Endodermal cell (in vitro differentiated cells): ENCODE results near the gene TJAP1. TPM values are rescaled to one million over a fixed set of nuclear protein-coding genes. Genes with fewer than 3 reads are reported as not detected.

Experiments
- DNase-seq: peaks from one replicate; pipeline ENCODE4 v3.0.0-alpha.2; 2017
- H3K27ac ChIP-seq: 2 replicates; pipeline ENCODE4 v1.5.1; 2013; ENCODE audit warnings: mild to moderate bottlenecking, low read depth, low read length, moderate library complexity
- H3K27me3 ChIP-seq: 2 replicates; pipeline ENCODE4 v1.6.1; 2013; ENCODE audit warnings: mild to moderate bottlenecking, low read length, moderate library complexity; ENCODE audit not compliant: insufficient read depth, control insufficient read depth, poor library complexity, severe bottlenecking
- H3K36me3 ChIP-seq: 2 replicates; pipeline ENCODE4 v1.7.0; 2013; ENCODE audit warnings: mild to moderate bottlenecking, low read length, moderate library complexity; ENCODE audit not compliant: control insufficient read depth, insufficient read depth
- H3K4me1 ChIP-seq: one replicate; pipeline ENCODE4 v1.7.0; 2013; ENCODE audit warnings: low read length; ENCODE audit not compliant: control insufficient read depth, insufficient read depth
- H3K4me3 ChIP-seq: 2 replicates; pipeline ENCODE4 v1.5.1; 2013; ENCODE audit warnings: mild to moderate bottlenecking, low read length, moderate library complexity
- H3K9ac ChIP-seq: 2 replicates; pipeline ENCODE4 v1.6.1; 2013; ENCODE audit warnings: mild to moderate bottlenecking, low read length, moderate library complexity; ENCODE audit not compliant: poor library complexity, severe bottlenecking; ENCODE audit errors: extremely low read depth
- H3K9me3 ChIP-seq: 2 replicates; pipeline ENCODE4 v1.6.1; 2013; ENCODE audit warnings: mild to moderate bottlenecking, low read length, moderate library complexity; ENCODE audit not compliant: control insufficient read depth
- H3K27ac Mint-ChIP-seq: 2 replicates; pipeline ENCODE4 v1.8.0; 2020; ENCODE audit warnings: mixed read lengths
- H3K27me3 Mint-ChIP-seq: 2 replicates; pipeline ENCODE4 v1.8.0; 2021; ENCODE audit warnings: mild to moderate bottlenecking, mixed read lengths; ENCODE audit not compliant: insufficient read depth
- H3K36me3 Mint-ChIP-seq: 2 replicates; pipeline ENCODE4 v1.8.0; 2020; ENCODE audit warnings: low read depth, mixed read lengths
- H3K4me1 Mint-ChIP-seq: 2 replicates; pipeline ENCODE4 v1.8.0; 2020; ENCODE audit warnings: mixed read lengths
- H3K4me3 Mint-ChIP-seq: 2 replicates; pipeline ENCODE4 v1.8.0; 2020; ENCODE audit warnings: mild to moderate bottlenecking, moderate library complexity, mixed read lengths
- H3K9me3 Mint-ChIP-seq: 2 replicates; pipeline ENCODE4 v1.8.0; 2020; ENCODE audit warnings: mild to moderate bottlenecking, mixed read lengths
- WGBS, 2 experiments: methylation state at CpG; one replicate each; pipeline versions ENCODE4 v1.1.5 to v1.1.7; 2013; ENCODE audit warnings: missing lambda C conversion rate in 2 of 2, mixed read lengths in 1 of 2; ENCODE audit not compliant: insufficient coverage in 1 of 2, insufficient read length in 1 of 2; 5-methylcytosine and 5-hydroxymethylcytosine counted together
- total RNA-seq, 2 donors: library from RNA; stranded (reverse); fragmentation: NEBNext Ultra II Directional in 1 of 2; extraction: Animal tissue kit (Norgen Biotek cat#: 25700) in 1 of 2; gene quantifications; 2 replicates in 1 of 2; 3 replicates in 1 of 2; pipeline ENCODE4 v1.2.1, GENCODE V29; 2021
- TF ChIP-seq, protein P1 (sequence below): fragments of 200-600 bp; sonication (generic); conservative IDR thresholded peaks from 2 replicates; pipeline ENCODE4 v1.5.0; 2021; ENCODE audit warnings: antibody characterized with exemption, mild to moderate bottlenecking

Gene TJAP1
- total RNA-seq, 2 donors from 2014 or later = 44.3 to 50.2 TPM

DNA sequence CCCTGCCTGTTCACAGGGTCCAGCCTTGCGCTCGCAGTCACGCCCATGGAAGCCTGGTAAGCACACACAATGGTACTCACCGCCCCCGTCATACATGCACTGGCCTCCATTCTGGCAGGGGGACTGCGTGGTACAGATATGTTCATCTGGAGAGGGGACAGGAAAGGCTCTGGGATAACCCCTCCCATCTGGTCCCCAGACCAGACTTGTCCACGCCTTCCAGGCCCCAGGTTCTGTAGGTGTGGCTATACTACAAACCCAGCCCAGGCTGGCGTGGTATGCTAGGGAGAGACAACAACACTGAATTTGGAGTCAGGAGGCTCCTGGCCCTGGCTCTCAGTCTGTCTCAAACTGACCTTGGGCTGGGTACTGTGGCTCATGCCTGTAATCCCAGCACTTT, 25.4 kb upstream of the TJAP1 start:
- Histone ChIP-seq H3K4me1 (no peaks in the 10 kb centered on the region), H3K27ac (no peak overlapping the region), H3K36me3 (peaks cover 17% of the 10 kb centered on the region), H3K4me3 (no peak overlapping the region), H3K27me3 (peaks cover 22% of the 10 kb centered on the region), H3K9me3 (no peaks in the 10 kb centered on the region), H3K9ac (no peak overlapping the region)
- peaks cover 18% of the 10 kb centered on the region for H3K36me3 Mint-ChIP-seq
- whole genome bisulfite sequencing, 2 experiments = 94 to 100% methylated on average over 8 of the region's 8 CpGs
- H3K9me3 Mint-ChIP-seq = no peaks in the 10 kb centered on the region
- H3K27me3 Mint-ChIP-seq = peaks cover 27% of the 10 kb centered on the region
- H3K27ac Mint-ChIP-seq = no peak overlapping the region
- H3K4me1 Mint-ChIP-seq = peaks cover 6% of the 10 kb centered on the region
- TF ChIP-seq, protein P1, sequence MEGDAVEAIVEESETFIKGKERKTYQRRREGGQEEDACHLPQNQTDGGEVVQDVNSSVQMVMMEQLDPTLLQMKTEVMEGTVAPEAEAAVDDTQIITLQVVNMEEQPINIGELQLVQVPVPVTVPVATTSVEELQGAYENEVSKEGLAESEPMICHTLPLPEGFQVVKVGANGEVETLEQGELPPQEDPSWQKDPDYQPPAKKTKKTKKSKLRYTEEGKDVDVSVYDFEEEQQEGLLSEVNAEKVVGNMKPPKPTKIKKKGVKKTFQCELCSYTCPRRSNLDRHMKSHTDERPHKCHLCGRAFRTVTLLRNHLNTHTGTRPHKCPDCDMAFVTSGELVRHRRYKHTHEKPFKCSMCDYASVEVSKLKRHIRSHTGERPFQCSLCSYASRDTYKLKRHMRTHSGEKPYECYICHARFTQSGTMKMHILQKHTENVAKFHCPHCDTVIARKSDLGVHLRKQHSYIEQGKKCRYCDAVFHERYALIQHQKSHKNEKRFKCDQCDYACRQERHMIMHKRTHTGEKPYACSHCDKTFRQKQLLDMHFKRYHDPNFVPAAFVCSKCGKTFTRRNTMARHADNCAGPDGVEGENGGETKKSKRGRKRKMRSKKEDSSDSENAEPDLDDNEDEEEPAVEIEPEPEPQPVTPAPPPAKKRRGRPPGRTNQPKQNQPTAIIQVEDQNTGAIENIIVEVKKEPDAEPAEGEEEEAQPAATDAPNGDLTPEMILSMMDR = no peak
- H3K4me3 Mint-ChIP-seq = no peak overlapping the region
- DNase-seq = no peak

DNA sequence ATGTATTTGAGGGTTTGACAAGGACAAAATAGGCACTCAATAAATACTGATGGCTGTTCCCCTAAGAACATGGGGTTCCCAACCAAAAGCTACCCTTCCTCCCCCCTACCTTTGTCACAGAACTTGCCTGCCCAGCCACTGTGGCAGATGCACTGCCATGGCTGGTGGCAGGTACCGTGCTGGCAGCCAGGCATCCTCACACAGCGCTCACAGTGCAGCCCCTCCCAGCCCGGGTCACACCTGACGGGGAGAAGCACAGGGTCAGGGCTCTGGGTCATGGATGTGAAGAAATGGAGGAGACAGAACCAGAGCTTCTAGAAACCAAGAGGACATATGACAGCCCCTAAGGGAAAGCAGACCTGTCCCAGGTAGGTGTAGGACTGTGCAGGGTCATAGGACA, 24.5 kb upstream of the TJAP1 start:
- no peak overlapping the region for H3K9ac ChIP-seq
- no peak overlapping the region for H3K4me3 ChIP-seq
- H3K4me3 Mint-ChIP-seq = no peak overlapping the region
- DNase-seq = no peak
- peaks cover 10% of the 10 kb centered on the region for H3K36me3 ChIP-seq
- H3K9me3 Mint-ChIP-seq = no peaks in the 10 kb centered on the region
- no peaks in the 10 kb centered on the region for H3K4me1 ChIP-seq
- H3K27me3 Mint-ChIP-seq = peaks cover 36% of the 10 kb centered on the region
- no peak overlapping the region for H3K27ac ChIP-seq
- TF ChIP-seq, protein P1 = no peak
- peaks cover 6% of the 10 kb centered on the region for H3K4me1 Mint-ChIP-seq
- H3K36me3 Mint-ChIP-seq = peaks cover 12% of the 10 kb centered on the region
- no peaks in the 10 kb centered on the region for H3K9me3 ChIP-seq
- H3K27me3 ChIP-seq = peaks cover 30% of the 10 kb centered on the region
- WGBS, 2 experiments = 93 to 100% methylated on average over 4 of the region's 4 CpGs
- no peak overlapping the region for H3K27ac Mint-ChIP-seq

DNA sequence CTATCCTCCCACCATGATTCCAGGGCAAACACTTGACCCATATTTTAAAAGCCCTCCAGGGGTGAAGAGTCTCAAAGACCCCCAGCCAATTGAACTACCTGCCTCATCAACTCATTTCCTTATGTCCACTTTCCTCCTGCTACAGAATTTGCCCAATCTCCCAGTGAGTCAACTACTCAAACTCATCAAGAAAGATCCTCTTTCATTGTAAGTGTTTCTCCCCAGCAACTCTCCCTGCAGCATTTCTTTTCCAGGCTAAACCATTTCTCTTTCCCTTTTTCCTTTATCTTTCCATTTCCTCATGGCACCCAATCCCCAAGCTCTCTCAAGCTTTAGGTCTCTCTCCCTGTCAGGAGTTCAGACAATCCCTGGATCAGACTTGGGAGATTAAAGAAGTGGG, 23.5 kb upstream of the TJAP1 start:
- Mint-ChIP-seq H3K36me3 (peaks cover 10% of the 10 kb centered on the region), H3K4me1 (peaks cover 6% of the 10 kb centered on the region), H3K9me3 (no peaks in the 10 kb centered on the region), H3K4me3 (no peak overlapping the region), H3K27me3 (peaks cover 36% of the 10 kb centered on the region), H3K27ac (no peak overlapping the region)
- H3K36me3 ChIP-seq = peaks cover 6% of the 10 kb centered on the region
- no peak for DNase-seq
- peaks cover 30% of the 10 kb centered on the region for H3K27me3 ChIP-seq
- TF ChIP-seq, protein P1 = no peak
- H3K9ac ChIP-seq = no peak overlapping the region
- no peaks in the 10 kb centered on the region for H3K9me3 ChIP-seq
- H3K27ac ChIP-seq = no peak overlapping the region
- H3K4me3 ChIP-seq = no peak overlapping the region
- no peaks in the 10 kb centered on the region for H3K4me1 ChIP-seq
